ENCODE measurements around the gene GNG10. TPM values are rescaled to one million over a fixed set of nuclear protein-coding genes. Genes with fewer than 3 reads are reported as not detected.

The GNG10 gene
- total RNA-seq, 1 donor from 2014 or later = 32.6 TPM

DNA sequence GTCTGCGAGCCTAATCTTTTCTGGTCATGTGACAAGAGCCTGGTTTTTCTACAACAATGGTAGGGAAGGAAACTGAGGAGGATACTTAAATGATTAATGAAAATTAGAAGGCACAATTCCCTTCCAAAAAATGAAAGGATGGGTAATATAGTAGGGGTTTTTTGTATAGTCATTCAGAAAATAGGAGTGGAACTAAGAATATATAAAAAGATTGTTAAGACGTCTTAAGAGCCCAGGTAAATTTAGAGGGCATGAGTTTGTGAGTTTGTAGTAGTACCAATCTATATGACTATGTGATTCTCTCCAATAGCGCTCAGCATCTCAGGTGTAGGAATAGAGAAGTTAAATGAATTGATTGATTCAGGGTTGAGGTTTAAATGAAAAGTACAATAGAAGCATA lies 50.1 kb downstream of the GNG10 start:
- H3K9me3 Mint-ChIP-seq = no peaks in the 10 kb centered on the region
- no peaks in the 10 kb centered on the region for H3K36me3 Mint-ChIP-seq
- H3K4me1 Mint-ChIP-seq (ENCODE audit: unreplicated experiment) = no peaks in the 10 kb centered on the region
- no peak overlapping the region for H3K27ac Mint-ChIP-seq
- TF ChIP-seq, protein P1, sequence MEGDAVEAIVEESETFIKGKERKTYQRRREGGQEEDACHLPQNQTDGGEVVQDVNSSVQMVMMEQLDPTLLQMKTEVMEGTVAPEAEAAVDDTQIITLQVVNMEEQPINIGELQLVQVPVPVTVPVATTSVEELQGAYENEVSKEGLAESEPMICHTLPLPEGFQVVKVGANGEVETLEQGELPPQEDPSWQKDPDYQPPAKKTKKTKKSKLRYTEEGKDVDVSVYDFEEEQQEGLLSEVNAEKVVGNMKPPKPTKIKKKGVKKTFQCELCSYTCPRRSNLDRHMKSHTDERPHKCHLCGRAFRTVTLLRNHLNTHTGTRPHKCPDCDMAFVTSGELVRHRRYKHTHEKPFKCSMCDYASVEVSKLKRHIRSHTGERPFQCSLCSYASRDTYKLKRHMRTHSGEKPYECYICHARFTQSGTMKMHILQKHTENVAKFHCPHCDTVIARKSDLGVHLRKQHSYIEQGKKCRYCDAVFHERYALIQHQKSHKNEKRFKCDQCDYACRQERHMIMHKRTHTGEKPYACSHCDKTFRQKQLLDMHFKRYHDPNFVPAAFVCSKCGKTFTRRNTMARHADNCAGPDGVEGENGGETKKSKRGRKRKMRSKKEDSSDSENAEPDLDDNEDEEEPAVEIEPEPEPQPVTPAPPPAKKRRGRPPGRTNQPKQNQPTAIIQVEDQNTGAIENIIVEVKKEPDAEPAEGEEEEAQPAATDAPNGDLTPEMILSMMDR (conservative IDR thresholded peaks at IDR 0.05) = no peak
- H3K27me3 Mint-ChIP-seq = no peaks in the 10 kb centered on the region
- no peak for DNase-seq (ENCODE audit: extremely low spot score, unreplicated experiment)
- H3K4me3 Mint-ChIP-seq = no peak overlapping the region

DNA sequence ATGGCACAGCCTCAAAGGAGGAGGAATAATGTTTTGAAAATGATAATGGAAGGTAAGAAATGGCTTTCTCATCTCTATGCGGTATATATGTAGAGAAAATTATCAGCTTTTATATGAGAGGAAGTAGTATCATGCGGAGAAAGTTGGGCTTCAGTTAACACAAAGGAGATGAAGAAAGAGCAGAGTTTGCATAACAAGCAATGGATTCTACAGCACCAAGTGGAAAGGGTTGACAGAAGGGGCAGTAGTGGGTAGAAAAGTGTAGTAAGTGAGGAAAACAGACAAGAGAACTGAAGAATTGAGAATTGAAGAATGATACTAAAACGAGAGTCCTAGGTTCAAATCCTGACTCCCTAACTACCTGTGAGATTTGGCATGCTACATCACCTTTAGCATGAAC lies 51.0 kb downstream of the GNG10 start:
- H3K36me3 Mint-ChIP-seq = no peaks in the 10 kb centered on the region
- H3K4me1 Mint-ChIP-seq (ENCODE audit: unreplicated experiment) = no peaks in the 10 kb centered on the region
- no peak overlapping the region for H3K4me3 Mint-ChIP-seq
- TF ChIP-seq, protein P1 (conservative IDR thresholded peaks at IDR 0.05) = no peak
- H3K27me3 Mint-ChIP-seq = no peaks in the 10 kb centered on the region
- no peaks in the 10 kb centered on the region for H3K9me3 Mint-ChIP-seq
- H3K27ac Mint-ChIP-seq = no peak overlapping the region
- DNase-seq (ENCODE audit: extremely low spot score, unreplicated experiment) = no peak

DNA sequence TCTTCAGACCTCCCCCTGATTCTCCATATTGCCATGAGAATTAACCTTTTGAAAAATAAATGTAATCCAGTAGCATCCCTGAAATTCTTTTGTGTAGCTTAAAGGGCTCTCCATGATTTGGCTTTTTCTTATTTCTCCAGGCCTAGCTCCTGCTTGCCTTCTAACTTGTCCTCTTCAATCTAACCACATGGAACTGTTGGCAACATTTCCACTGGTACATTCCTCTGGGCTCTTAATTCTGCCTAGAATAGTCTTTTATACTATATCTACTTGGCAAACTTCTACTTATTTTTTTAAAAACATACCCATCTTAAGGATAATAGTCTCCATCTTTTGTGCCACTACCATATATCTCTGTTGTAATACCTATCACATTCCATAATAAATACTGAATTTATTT lies 54.1 kb downstream of the GNG10 start:
- no peak for DNase-seq (ENCODE audit: extremely low spot score, unreplicated experiment)
- Mint-ChIP-seq H3K4me3 (no peak overlapping the region), H3K36me3 (no peaks in the 10 kb centered on the region), H3K4me1 (ENCODE audit: unreplicated experiment) (no peaks in the 10 kb centered on the region), H3K27ac (no peak overlapping the region), H3K9me3 (no peaks in the 10 kb centered on the region), H3K27me3 (no peaks in the 10 kb centered on the region)
- TF ChIP-seq, protein P1 (conservative IDR thresholded peaks at IDR 0.05) = no peak

DNA sequence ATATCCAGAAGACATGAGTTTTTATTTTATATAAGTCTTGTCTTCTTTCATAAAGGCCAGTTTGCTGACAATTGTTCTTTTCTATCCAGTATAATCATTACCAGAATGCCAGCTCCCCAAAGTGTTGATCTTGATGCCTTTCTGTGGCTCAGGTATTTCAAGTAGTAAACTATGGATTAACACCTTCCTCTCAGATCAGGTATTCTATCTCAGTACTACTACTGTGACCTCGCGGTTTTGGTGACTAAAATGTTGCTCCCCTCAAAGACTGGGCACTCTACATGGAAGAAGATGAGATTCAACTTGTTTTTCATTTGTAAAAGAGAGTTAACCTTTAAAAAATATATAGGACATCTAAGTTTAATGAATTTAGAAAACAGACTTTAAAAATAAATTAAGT lies 58.1 kb downstream of the GNG10 start:
- Mint-ChIP-seq H3K36me3 (no peaks in the 10 kb centered on the region), H3K27me3 (no peaks in the 10 kb centered on the region), H3K9me3 (no peaks in the 10 kb centered on the region), H3K4me1 (ENCODE audit: unreplicated experiment) (no peaks in the 10 kb centered on the region), H3K27ac (no peak overlapping the region), H3K4me3 (no peak overlapping the region)
- DNase-seq (ENCODE audit: extremely low spot score, unreplicated experiment) = no peak
- TF ChIP-seq, protein P1 (conservative IDR thresholded peaks at IDR 0.05) = no peak

Other genes starting within 250 kb of the GNG10 start
- gene ECPAS, start 177.2 kb upstream of the GNG10 start, total RNA-seq (ENCODE audit: low replicate concordance) = 73.8 and 82.9 TPM in 2 replicates
- gene ZNF483, start 136.4 kb upstream of the GNG10 start, total RNA-seq (ENCODE audit: low replicate concordance) = 4.1 and 11.7 TPM in 2 replicates
- 67.3 and 75.4 TPM in 2 replicates for gene PTGR1, start 62.0 kb upstream of the GNG10 start, total RNA-seq (ENCODE audit: low replicate concordance)
- gene DNAJC25, start 30.3 kb upstream of the GNG10 start, total RNA-seq (ENCODE audit: low replicate concordance) = 9.6 and 13.9 TPM in 2 replicates
- not detected in 2 replicates for gene SHOC1, start 133.3 kb downstream of the GNG10 start, total RNA-seq (ENCODE audit: low replicate concordance)
- gene UGCG, start 235.2 kb downstream of the GNG10 start, total RNA-seq (ENCODE audit: low replicate concordance) = 28.3 and 41.4 TPM in 2 replicates

Measured in type B pancreatic cell (in vitro differentiated cells).